CD1c-positive myeloid dendritic cell (primary cell): ENCODE measurements around the gene TRIM16.
"Not testable (repeated sequence)": the region's sequence is repeated elsewhere in the genome, so short reads cannot be mapped to it uniquely, and the experiment has no call there.

Experiments
- DNase-seq: peaks from one replicate; pipeline ENCODE4 v3.0.0-alpha.2; 2016; ENCODE audit errors: extremely low spot score

Gene TRIM16

GRCh38 chr17:15616828-15617227 lies 67.3 kb downstream of the TRIM16 start:
- DNase-seq, result not testable (repeated sequence)

- DNase-seq, result not testable (repeated sequence)
These were observed 68.3 kb downstream of the TRIM16 start for GRCh38 chr17:15615850-15616249.

- DNase-seq, result not testable (repeated sequence)
These were observed 71.0 kb downstream of the TRIM16 start for GRCh38 chr17:15613111-15613510.

- not testable (repeated sequence) for DNase-seq
These were observed 91.2 kb downstream of the TRIM16 start for GRCh38 chr17:15592960-15593359.

- not testable (repeated sequence) for DNase-seq
These were observed 92.1 kb downstream of the TRIM16 start for GRCh38 chr17:15591986-15592385.

- not testable (repeated sequence) for DNase-seq
These were observed 93.3 kb downstream of the TRIM16 start for GRCh38 chr17:15590844-15591243.

- DNase-seq, result not testable (repeated sequence)
These were observed 94.3 kb downstream of the TRIM16 start for GRCh38 chr17:15589544-15590536.

GRCh38 chr17:15588017-15588416 lies 96.1 kb downstream of the TRIM16 start:
- not testable (repeated sequence) for DNase-seq

- not testable (repeated sequence) for DNase-seq
These were observed 100.8 kb downstream of the TRIM16 start for GRCh38 chr17:15583313-15583712.

GRCh38 chr17:15581462-15581861 lies 102.6 kb downstream of the TRIM16 start:
- DNase-seq, result not testable (repeated sequence)
